Left lung (tissue), 10 donors: ENCODE results near the gene PLK5. TPM values are rescaled to one million over a fixed set of nuclear protein-coding genes. Genes with fewer than 3 reads are reported as not detected.
A peak's percentile ranks its signal among the peaks of the same experiment; 100 is the strongest.

Experiments
- ATAC-seq: fragments of 200-7000 bp; cut with Tn5 transposase; one replicate; pipeline ENCODE4 v1.9.1; 2020; ENCODE audit warnings: moderate library complexity
- DNase-seq, 4 donors: peaks; one replicate each; pipeline ENCODE4 v3.0.0-alpha.2; 2013 to 2020
- H3K27ac ChIP-seq, 2 donors: fragments of 200-600 bp; sonication (generic) in 1 of 2; one replicate each; pipeline versions ENCODE4 v1.5.0 to v1.8.0; 2020 to 2021
- H3K27me3 ChIP-seq, 2 donors: fragments of 200-600 bp; sonication (generic) in 1 of 2; one replicate each; pipeline versions ENCODE4 v1.5.0 to v1.8.0; 2020 to 2021
- H3K36me3 ChIP-seq, 2 donors: fragments of 200-600 bp; sonication (generic) in 1 of 2; one replicate each; pipeline versions ENCODE4 v1.5.0 to v1.8.0; 2020 to 2021
- H3K4me1 ChIP-seq, 2 donors: fragments of 200-600 bp; one replicate each; pipeline ENCODE4 v1.8.0; 2021
- H3K4me3 ChIP-seq, 2 donors: fragments of 200-600 bp; sonication (generic) in 1 of 2; one replicate each; pipeline versions ENCODE4 v1.5.0 to v1.8.0; 2020 to 2021; ENCODE audit warnings: mild to moderate bottlenecking in 1 of 2
- H3K9me3 ChIP-seq, 2 donors: fragments of 200-600 bp; sonication (generic) in 1 of 2; one replicate each; pipeline versions ENCODE4 v1.5.0 to v1.8.0; 2020 to 2021
- intact Hi-C, 2 donors: fragments of 100-400 bp; cut with DNase I; formaldehyde crosslinking; loops; one replicate each; pipeline versions ENCODE4 v1.11.2 to v1.14.2; 2022
- polyA plus RNA-seq, 6 donors: library from polyadenylated mRNA; unstranded; fragments of 120-200 nt; gene quantifications; one replicate each; pipeline ENCODE4 v1.2.1, GENCODE V29; 2013; ENCODE audit not compliant: insufficient read length in 6 of 6
- total RNA-seq, 2 donors: library from RNA; stranded (reverse); fragmentation: NEBNext Ultra II Directional; extraction: Animal tissue kit (Norgen Biotek cat#: 25700); gene quantifications; one replicate each; pipeline ENCODE4 v1.2.1, GENCODE V29; 2021
- TF ChIP-seq, protein P1 (sequence below), 2 donors: fragments of 200-600 bp; sonication (generic) in 1 of 2; IDR thresholded peaks; one replicate each; pipeline versions ENCODE4 v1.5.0 to v1.8.0; 2021; ENCODE audit warnings: antibody characterized with exemption in 2 of 2
- donor health status: DM: no; HTN: yes; CAD: no.
- donor health status: DM: no; HTN: no; CAD: no.

The PLK5 gene
- total and polyA plus RNA-seq, 8 donors = 0.09 to 0.32 (median 0.18) TPM; not detected in 2

DNA sequence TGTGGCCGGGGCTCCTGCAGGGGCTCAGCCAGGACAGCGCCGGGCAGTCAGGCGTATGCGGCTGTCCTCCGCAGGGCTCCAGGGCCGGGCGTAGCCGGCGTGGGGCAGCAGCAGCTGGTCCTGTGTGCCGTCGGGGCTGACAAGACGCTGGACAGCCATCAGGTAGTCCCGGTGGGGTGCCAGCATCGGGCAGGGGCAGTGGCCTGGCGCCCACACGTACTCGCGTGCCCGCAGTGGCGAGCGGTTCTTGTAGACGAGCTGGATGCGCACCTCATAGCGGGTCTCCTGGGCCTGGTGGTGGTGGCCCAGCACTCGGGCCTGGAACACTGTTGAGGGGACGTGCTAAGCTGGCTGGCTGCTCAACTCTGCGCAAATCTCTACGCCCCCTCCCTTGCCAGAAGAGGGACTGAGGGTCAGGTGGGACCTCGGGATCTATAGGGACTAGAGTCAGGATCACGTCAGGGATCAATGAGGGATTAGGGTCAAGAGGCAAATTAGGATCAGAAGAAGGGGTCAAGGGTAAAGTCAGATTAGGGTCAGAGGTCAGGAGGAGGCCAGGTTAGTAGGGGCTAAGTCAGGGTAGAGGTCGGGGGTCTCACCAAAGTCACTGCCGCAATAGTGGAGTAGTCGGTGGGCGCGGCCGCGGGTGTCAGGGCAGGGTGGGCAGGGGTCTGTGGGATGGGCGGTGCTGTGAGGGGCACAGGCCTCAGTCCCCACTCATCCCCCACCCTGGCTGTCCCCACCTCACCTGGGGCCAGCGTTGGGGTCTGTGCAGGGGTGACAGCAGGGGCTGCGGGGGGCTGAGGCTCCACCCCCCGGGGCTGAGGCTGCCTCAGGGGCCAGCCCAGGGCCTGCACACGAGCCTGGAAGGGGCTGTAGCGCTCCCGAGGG, 17.6 kb upstream of the PLK5 start:
- H3K9me3 ChIP-seq = no peaks in the 10 kb centered on the region
- DNase-seq (peak in 1 of 4 donors; percentile 67), ATAC-seq (no peak)
- H3K27me3 ChIP-seq = peaks cover 20 to 76% of the 10 kb centered on the region in 2 donors
- peaks cover 0 to 10% of the 10 kb centered on the region in 2 donors for H3K4me1 ChIP-seq
- no peak overlapping the region for H3K4me3 ChIP-seq
- TF ChIP-seq, protein P1, sequence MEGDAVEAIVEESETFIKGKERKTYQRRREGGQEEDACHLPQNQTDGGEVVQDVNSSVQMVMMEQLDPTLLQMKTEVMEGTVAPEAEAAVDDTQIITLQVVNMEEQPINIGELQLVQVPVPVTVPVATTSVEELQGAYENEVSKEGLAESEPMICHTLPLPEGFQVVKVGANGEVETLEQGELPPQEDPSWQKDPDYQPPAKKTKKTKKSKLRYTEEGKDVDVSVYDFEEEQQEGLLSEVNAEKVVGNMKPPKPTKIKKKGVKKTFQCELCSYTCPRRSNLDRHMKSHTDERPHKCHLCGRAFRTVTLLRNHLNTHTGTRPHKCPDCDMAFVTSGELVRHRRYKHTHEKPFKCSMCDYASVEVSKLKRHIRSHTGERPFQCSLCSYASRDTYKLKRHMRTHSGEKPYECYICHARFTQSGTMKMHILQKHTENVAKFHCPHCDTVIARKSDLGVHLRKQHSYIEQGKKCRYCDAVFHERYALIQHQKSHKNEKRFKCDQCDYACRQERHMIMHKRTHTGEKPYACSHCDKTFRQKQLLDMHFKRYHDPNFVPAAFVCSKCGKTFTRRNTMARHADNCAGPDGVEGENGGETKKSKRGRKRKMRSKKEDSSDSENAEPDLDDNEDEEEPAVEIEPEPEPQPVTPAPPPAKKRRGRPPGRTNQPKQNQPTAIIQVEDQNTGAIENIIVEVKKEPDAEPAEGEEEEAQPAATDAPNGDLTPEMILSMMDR (IDR thresholded peaks at IDR 0.05) = no peak
- intact Hi-C loops = no loop called here
- no peak overlapping the region for H3K27ac ChIP-seq
- H3K36me3 ChIP-seq = no peaks in the 10 kb centered on the region

GRCh38 chr19:1507192-1507660, 16.7 kb upstream of the PLK5 start:
- Histone ChIP-seq H3K27ac (peak overlapping the region in 1 of 2 donors; percentile 57), H3K4me1 (peaks cover 0 to 10% of the 10 kb centered on the region in 2 donors), H3K36me3 (no peaks in the 10 kb centered on the region), H3K9me3 (no peaks in the 10 kb centered on the region), H3K4me3 (no peak overlapping the region), H3K27me3 (peaks cover 29 to 76% of the 10 kb centered on the region in 2 donors)
- ATAC-seq (no peak), DNase-seq (no peak)
- TF ChIP-seq, protein P1 (IDR thresholded peaks at IDR 0.05) = no peak
- intact Hi-C loops = no loop called here

DNA sequence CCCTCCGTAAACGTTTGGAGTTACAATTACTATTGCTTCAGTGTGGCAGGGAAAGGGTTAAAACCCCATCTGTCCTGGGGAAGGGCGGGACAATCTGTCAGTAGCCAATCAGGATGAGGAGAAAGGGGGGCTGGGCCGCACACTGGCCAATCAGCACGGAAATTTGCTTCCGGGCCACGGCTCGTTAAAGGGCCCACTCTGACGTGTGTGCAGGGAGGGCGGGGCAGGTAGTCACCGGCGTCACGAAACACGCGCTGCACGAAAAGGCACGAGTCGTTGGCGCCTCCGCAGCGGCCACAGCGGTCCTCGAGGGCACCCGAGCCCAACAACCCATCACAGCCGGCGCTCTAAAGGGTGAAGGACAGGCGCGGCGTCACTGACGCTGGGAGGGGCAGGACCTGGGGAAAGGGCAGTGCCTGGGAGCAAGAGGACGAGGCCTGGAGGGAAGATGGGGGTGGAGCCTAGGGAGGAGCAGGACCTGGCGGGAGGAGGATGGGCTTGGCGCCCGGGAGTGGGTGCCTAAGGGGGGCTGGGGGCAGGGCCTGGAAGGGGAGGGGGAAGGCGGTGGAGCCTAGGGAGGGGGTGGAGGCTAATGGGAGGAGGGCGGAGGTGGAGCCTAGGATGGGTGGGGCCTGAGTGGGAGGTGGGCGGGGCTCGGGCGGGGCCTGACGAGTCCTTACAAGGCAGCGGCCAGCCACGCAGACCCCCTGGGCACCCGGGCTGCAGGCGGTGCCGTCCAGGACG, 15.9 kb upstream of the PLK5 start:
- intact Hi-C loops = no loop called here

DNA sequence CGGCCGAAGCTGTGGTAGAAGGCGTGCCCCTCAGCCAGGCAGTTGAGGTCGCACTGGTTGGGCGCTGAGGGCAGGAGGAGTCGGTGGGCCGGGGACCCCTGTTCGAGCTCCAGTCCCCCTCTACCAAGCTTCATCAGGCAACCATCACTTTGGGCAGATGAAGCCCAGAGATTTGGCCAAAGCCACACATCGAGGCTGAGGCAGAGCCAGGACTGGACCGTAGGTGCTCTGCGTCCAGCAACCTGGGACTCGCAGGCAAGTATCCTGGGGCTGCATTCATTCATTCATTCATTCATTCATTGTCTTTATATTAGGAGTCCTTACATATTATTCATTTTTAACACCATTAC, 15.4 kb upstream of the PLK5 start:
- TF ChIP-seq, protein P1 (IDR thresholded peaks at IDR 0.05) = no peak
- Histone ChIP-seq H3K27ac (no peak overlapping the region), H3K4me1 (peaks cover 4 to 19% of the 10 kb centered on the region in 2 donors), H3K36me3 (no peaks in the 10 kb centered on the region), H3K9me3 (no peaks in the 10 kb centered on the region), H3K4me3 (peak overlapping the region; percentile 28 to 42), H3K27me3 (peaks cover 22 to 76% of the 10 kb centered on the region in 2 donors)
- intact Hi-C loops = no loop called here
- DNase-seq = no peak
- no peak for ATAC-seq

More for the DNA sequence above, 15.9 kb upstream of the PLK5 start:
- peak; percentile 94 for ATAC-seq
- H3K4me1 ChIP-seq = peaks cover 0 to 16% of the 10 kb centered on the region in 2 donors
- peak; percentile 88 to 94 (median 88) for DNase-seq
- H3K9me3 ChIP-seq = no peaks in the 10 kb centered on the region
- H3K4me3 ChIP-seq = peak overlapping the region; percentile 28 to 42
- H3K27me3 ChIP-seq = peaks cover 28 to 76% of the 10 kb centered on the region in 2 donors
- TF ChIP-seq, protein P1 (IDR thresholded peaks at IDR 0.05) = no peak
- no peaks in the 10 kb centered on the region for H3K36me3 ChIP-seq
- H3K27ac ChIP-seq = peak overlapping the region; percentile 57 to 59
